Stimulated activated naive CD8-positive, alpha-beta T cell treated with anti-CD3 and anti-CD28 coated beads, Interleukin-15, Interleukin-2, amounts not matched to agents 100 ng/mL and 50 ng/mL, for 24 hours (primary cell): ENCODE data around the gene OR2D2.
"Not testable (repeated sequence)": the region's sequence is repeated elsewhere in the genome, so short reads cannot be mapped to it uniquely, and the experiment has no call there.

Experiments used
- H3K27ac Mint-ChIP-seq: one replicate; pipeline ENCODE4 v1.8.0; 2021; ENCODE audit warnings: mild to moderate bottlenecking, mixed read lengths
- H3K27me3 Mint-ChIP-seq: one replicate; pipeline ENCODE4 v1.8.0; 2021; ENCODE audit warnings: mixed read lengths
- H3K36me3 Mint-ChIP-seq: one replicate; pipeline ENCODE4 v1.8.0; 2021; ENCODE audit warnings: low read depth, mixed read lengths
- H3K4me1 Mint-ChIP-seq: one replicate; pipeline ENCODE4 v1.8.0; 2021; ENCODE audit warnings: low read depth, mixed read lengths
- H3K4me3 Mint-ChIP-seq: one replicate; pipeline ENCODE4 v1.8.0; 2021; ENCODE audit warnings: mild to moderate bottlenecking, mixed read lengths
- H3K9me3 Mint-ChIP-seq: one replicate; pipeline ENCODE4 v1.8.0; 2021; ENCODE audit warnings: mixed read lengths

OR2D2 gene

DNA sequence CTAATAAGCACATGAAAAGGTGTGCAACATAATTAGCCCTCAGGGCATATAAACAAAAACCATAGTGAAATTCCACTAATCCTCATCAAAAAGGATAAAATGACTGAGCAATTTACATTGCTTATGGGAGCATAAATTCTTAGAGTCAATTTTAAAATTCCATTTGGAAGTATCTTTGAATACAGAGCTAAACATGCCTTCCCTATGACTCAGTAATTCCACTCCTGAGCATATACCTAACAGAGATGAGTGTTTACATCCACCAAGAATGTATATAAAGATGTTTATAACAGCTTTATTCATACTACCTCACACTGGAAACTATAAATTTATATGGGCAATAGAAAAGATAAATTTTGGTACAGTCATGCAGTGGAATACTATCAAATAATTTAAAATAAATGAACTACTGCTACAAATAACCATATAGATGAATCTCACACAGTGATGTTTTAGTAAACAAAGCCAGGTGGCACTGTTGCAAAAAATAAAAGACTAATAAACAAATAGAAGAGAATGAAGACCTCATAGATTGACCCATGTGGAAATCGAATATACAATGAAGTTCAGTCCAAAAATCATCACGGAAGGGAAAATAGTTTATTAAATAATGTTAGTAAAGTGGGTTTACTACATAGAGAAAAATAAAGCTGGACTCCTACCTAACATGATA is 8.2 kb upstream of the OR2D2 start:
- Mint-ChIP-seq H3K9me3 (no peaks in the 10 kb centered on the region), H3K36me3 (no peaks in the 10 kb centered on the region), H3K27me3 (peaks cover 8% of the 10 kb centered on the region), H3K27ac (no peak overlapping the region), H3K4me3 (no peak overlapping the region), H3K4me1 (no peaks in the 10 kb centered on the region)

DNA sequence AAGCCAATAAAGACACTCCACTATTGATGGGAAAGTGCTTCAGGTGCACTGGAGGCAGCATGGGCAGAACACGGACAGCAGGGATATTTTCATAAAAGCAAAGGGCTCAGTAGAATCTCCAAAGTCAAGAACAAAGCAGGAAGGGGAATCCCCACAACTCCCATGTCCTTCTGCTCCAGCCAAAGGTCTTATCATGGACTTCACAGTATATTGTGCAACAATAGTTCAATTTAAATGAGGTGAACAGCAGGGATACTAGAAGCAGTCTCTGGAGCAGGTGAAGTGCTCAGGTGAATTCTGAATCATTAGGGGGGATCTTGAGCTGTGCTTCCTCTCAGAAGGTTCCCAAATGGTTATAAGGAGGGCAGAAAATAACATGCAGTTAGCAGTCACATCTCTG is 6.6 kb upstream of the OR2D2 start:
- no peaks in the 10 kb centered on the region for H3K9me3 Mint-ChIP-seq
- H3K36me3 Mint-ChIP-seq = no peaks in the 10 kb centered on the region
- H3K27ac Mint-ChIP-seq = no peak overlapping the region
- H3K4me3 Mint-ChIP-seq = no peak overlapping the region
- no peaks in the 10 kb centered on the region for H3K4me1 Mint-ChIP-seq
- H3K27me3 Mint-ChIP-seq = peaks cover 8% of the 10 kb centered on the region

GRCh38 chr11:6895010-6895409 is 2.7 kb upstream of the OR2D2 start:
- Mint-ChIP-seq H3K4me3 (no peak overlapping the region), H3K4me1 (no peaks in the 10 kb centered on the region), H3K27ac (no peak overlapping the region), H3K36me3 (no peaks in the 10 kb centered on the region), H3K9me3 (no peaks in the 10 kb centered on the region), H3K27me3 (peaks cover 8% of the 10 kb centered on the region)

- H3K36me3 Mint-ChIP-seq = no peaks in the 10 kb centered on the region
- H3K27me3 Mint-ChIP-seq = peaks cover 8% of the 10 kb centered on the region
- H3K27ac Mint-ChIP-seq = no peak overlapping the region
- H3K9me3 Mint-ChIP-seq = no peaks in the 10 kb centered on the region
- H3K4me1 Mint-ChIP-seq = no peaks in the 10 kb centered on the region
- no peak overlapping the region for H3K4me3 Mint-ChIP-seq
These were observed 1.8 kb upstream of the OR2D2 start for GRCh38 chr11:6894097-6894496.

DNA sequence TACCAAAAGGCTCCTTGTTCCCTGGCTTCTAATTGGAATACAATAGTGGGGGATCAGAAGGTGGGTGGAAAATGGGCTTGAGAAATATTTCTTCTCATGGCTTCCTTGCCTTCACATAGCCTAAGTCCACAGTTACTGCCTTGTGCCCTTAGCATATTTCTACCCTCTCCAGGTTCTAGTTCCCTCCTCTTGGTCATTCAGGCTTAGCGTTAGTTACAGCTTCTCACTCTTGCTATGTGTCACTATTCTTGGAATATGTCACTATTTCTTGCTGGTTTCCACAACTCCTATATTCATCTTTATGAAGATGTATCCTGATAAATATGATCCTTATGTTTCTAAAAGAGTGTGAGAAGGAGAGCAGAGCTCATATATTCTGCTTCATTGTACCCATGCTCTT is 2.5 kb downstream of the OR2D2 start:
- H3K27me3 Mint-ChIP-seq = peaks cover 11% of the 10 kb centered on the region
- H3K27ac Mint-ChIP-seq = no peak overlapping the region
- H3K4me3 Mint-ChIP-seq = no peak overlapping the region
- peaks cover 5% of the 10 kb centered on the region for H3K9me3 Mint-ChIP-seq
- no peaks in the 10 kb centered on the region for H3K4me1 Mint-ChIP-seq
- no peaks in the 10 kb centered on the region for H3K36me3 Mint-ChIP-seq

DNA sequence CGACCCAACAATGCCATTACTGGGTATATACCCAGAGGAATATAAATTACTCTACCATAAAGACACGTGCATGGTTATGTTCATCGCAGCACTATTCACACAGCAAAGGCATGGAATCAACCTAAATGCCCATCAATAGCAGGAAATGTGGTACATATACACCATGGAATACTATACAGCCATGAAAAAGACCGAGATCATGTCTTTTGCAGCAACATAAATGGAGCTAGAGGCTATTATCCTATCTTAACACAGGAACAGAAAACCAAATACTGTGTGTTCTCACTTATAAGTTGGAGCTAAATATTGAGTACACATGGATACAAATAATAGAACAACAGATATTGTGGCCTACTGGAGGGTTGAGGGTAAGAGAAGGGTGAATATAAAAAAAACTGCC is 3.5 kb downstream of the OR2D2 start:
- no peaks in the 10 kb centered on the region for H3K36me3 Mint-ChIP-seq
- H3K4me3 Mint-ChIP-seq = no peak overlapping the region
- no peak overlapping the region for H3K27ac Mint-ChIP-seq
- peaks cover 17% of the 10 kb centered on the region for H3K27me3 Mint-ChIP-seq
- peaks cover 5% of the 10 kb centered on the region for H3K9me3 Mint-ChIP-seq
- H3K4me1 Mint-ChIP-seq = no peaks in the 10 kb centered on the region

DNA sequence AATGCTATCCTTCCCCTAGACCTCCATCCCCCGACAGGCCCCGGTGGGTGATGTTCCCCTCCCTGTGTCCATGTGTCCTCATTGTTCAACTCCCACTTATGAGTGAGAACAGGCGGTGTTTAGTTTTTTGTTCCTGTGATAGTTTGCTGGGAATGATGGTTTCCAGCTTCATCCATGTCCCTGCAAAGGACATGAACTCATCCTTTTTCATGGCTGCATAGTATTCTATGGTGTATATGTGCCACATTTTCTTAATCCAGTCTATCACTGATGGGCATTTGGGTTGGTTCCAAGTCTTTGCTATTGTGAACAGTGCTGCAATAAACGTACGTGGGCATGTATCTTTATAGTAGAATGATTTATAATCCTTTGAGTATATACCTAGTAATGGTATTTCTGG is 4.6 kb downstream of the OR2D2 start:
- H3K9me3 Mint-ChIP-seq, H3K4me1 Mint-ChIP-seq, H3K36me3 Mint-ChIP-seq, H3K27ac Mint-ChIP-seq, H3K4me3 Mint-ChIP-seq: not testable (repeated sequence)
- peaks cover 24% of the 10 kb centered on the region for H3K27me3 Mint-ChIP-seq

- H3K9me3 Mint-ChIP-seq = peaks cover 5% of the 10 kb centered on the region
- H3K27ac Mint-ChIP-seq = no peak overlapping the region
- H3K27me3 Mint-ChIP-seq = peaks cover 26% of the 10 kb centered on the region
- no peaks in the 10 kb centered on the region for H3K4me1 Mint-ChIP-seq
- H3K4me3 Mint-ChIP-seq = no peak overlapping the region
- no peaks in the 10 kb centered on the region for H3K36me3 Mint-ChIP-seq
These were observed 9.5 kb downstream of the OR2D2 start for GRCh38 chr11:6882751-6883150.

GRCh38 chr11:6876914-6877313 is 15.4 kb downstream of the OR2D2 start:
- Mint-ChIP-seq H3K4me3 (no peak overlapping the region), H3K36me3 (no peaks in the 10 kb centered on the region), H3K9me3 (no peaks in the 10 kb centered on the region), H3K27ac (no peak overlapping the region), H3K4me1 (no peaks in the 10 kb centered on the region), H3K27me3 (peaks cover 17% of the 10 kb centered on the region)

- no peak within 1 kb of the TSS for H3K4me3 Mint-ChIP-seq
- no peak within 1 kb of the TSS for H3K27ac Mint-ChIP-seq
- no peaks in the 10 kb centered on the region for H3K4me1 Mint-ChIP-seq
- peaks cover 20% of the 10 kb centered on the region for H3K27me3 Mint-ChIP-seq
- no peaks in the 10 kb centered on the region for H3K36me3 Mint-ChIP-seq
- no peaks in the 10 kb centered on the region for H3K9me3 Mint-ChIP-seq
These were observed 16.0 kb downstream of the OR2D2 start, which contains the start of gene OR10A4 for GRCh38 chr11:6876325-6876724. OR10A4 (plus strand) TSS chr11:6876625; CDS start chr11:6876648, 23 bp downstream.

- H3K4me3 Mint-ChIP-seq = no peak overlapping the region
- H3K36me3 Mint-ChIP-seq = no peaks in the 10 kb centered on the region
- no peaks in the 10 kb centered on the region for H3K4me1 Mint-ChIP-seq
- peaks cover 22% of the 10 kb centered on the region for H3K27me3 Mint-ChIP-seq
- no peak overlapping the region for H3K27ac Mint-ChIP-seq
- no peaks in the 10 kb centered on the region for H3K9me3 Mint-ChIP-seq
These were observed 16.5 kb downstream of the OR2D2 start for GRCh38 chr11:6875761-6876160.

DNA sequence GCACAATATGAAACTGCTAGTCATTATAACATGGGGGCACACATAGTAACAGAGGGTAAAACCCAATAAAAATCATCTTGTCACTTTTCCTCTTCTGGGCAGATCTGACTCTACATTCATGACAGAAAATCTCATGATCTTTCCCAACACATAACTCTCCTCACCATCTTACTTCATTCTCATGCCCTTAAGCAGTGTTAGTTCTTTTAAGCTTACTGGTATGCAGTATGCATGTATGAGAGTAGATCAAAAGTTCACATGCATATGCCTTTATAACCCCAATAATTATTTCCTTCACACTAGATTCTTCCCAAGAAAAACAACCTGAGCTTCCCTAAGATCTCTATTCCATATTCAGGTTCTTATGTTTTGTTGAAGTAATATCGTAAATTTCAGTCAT is 21.0 kb downstream of the OR2D2 start:
- Mint-ChIP-seq H3K4me1 (no peaks in the 10 kb centered on the region), H3K9me3 (no peaks in the 10 kb centered on the region), H3K36me3 (no peaks in the 10 kb centered on the region), H3K27ac (no peak overlapping the region), H3K27me3 (peaks cover 16% of the 10 kb centered on the region), H3K4me3 (no peak overlapping the region)

DNA sequence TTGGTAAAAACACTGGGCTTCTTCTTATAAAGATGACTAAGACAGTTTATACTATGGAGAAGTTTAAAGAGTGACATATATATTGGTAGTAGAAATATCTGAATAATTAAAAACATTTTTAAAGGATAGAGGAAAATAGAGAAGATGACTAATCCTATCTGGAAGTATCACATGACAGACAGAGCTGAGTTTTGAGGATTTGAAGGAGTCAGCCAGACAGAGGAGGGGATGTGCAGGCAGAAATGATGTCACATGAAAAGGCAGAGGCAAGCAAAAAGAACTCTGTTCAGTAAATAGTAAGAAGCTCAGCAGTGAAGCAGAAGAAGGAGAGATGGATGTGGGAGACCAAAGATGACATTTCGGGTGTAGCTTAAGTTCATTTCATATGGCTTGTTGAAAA is 27.9 kb downstream of the OR2D2 start:
- Mint-ChIP-seq H3K36me3 (no peaks in the 10 kb centered on the region), H3K27me3 (peaks cover 21% of the 10 kb centered on the region), H3K4me1 (no peaks in the 10 kb centered on the region), H3K27ac (no peak overlapping the region), H3K4me3 (no peak overlapping the region), H3K9me3 (no peaks in the 10 kb centered on the region)

DNA sequence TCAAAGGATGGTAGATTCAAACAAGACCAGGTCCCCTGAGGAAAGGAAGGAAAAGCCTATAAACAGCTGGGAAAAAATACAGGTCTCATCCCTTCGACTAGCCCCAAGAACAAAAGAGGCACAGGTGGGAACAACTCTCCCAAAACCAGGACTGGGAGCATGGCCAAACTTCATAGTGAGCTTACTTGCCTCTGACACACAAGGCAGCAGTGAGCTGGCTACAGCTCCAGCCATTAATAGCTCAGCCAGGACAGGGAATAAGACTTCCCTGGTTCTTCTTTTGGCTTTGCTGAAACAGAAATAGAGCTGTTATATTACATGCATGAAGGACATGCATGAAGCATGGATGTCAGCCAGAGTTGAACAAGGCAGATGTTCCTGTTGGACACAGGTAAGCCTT is 29.3 kb downstream of the OR2D2 start, which contains the start of gene OR10A2:
Gene OR10A2 (plus strand): TSS at position 97 of the 400 bp plus-strand sequence. CDS start 6,698 bp downstream, outside the sequence.
- H3K27me3 Mint-ChIP-seq = peaks cover 23% of the 10 kb centered on the region
- H3K4me1 Mint-ChIP-seq = no peaks in the 10 kb centered on the region
- H3K27ac Mint-ChIP-seq = no peak within 1 kb of the TSS
- H3K9me3 Mint-ChIP-seq = no peaks in the 10 kb centered on the region
- no peak within 1 kb of the TSS for H3K4me3 Mint-ChIP-seq
- no peaks in the 10 kb centered on the region for H3K36me3 Mint-ChIP-seq

GRCh38 chr11:6856871-6857270 is 35.4 kb downstream of the OR2D2 start:
- Mint-ChIP-seq H3K36me3 (no peaks in the 10 kb centered on the region), H3K27me3 (peaks cover 12% of the 10 kb centered on the region), H3K9me3 (peaks cover 4% of the 10 kb centered on the region), H3K27ac (no peak overlapping the region), H3K4me1 (peaks cover 7% of the 10 kb centered on the region), H3K4me3 (no peak overlapping the region)

GRCh38 chr11:6855971-6856541 is 36.2 kb downstream of the OR2D2 start:
- Mint-ChIP-seq H3K4me3 (no peak overlapping the region), H3K27me3 (peaks cover 15% of the 10 kb centered on the region), H3K9me3 (peaks cover 9% of the 10 kb centered on the region), H3K27ac (no peak overlapping the region), H3K4me1 (peaks cover 7% of the 10 kb centered on the region), H3K36me3 (no peaks in the 10 kb centered on the region)
